Osteoblast (primary cell): Measurements from ENCODE around the gene SAA4. TPM values are rescaled to one million over a fixed set of nuclear protein-coding genes. Genes with fewer than 3 reads are reported as not detected.
"Not testable (repeated sequence)": the region's sequence is repeated elsewhere in the genome, so short reads cannot be mapped to it uniquely, and the experiment has no call there.

Experiments used
- DNase-seq: peaks from one replicate; pipeline ENCODE4 v3.0.0; 2011; ENCODE audit warnings: low spot score, mixed read lengths; ENCODE audit not compliant: insufficient read length; ENCODE audit errors: missing footprints
- H2AFZ ChIP-seq: 2 replicates; pipeline ENCODE4 v1.6.0; 2011; ENCODE audit warnings: mild to moderate bottlenecking, low read length
- H3K27ac ChIP-seq: 2 replicates; pipeline ENCODE4 v1.5.1; 2011; ENCODE audit warnings: mild to moderate bottlenecking, low read depth, low read length, moderate library complexity
- H3K27me3 ChIP-seq: 2 replicates; pipeline ENCODE4 v1.6.0; 2012; ENCODE audit warnings: mild to moderate bottlenecking, control low read depth, inconsistent platforms, low read length, moderate library complexity; ENCODE audit not compliant: insufficient read depth
- H3K36me3 ChIP-seq: 2 replicates; pipeline ENCODE4 v1.5.1; 2011; ENCODE audit warnings: mild to moderate bottlenecking, low read length, control low read depth, moderate library complexity; ENCODE audit not compliant: insufficient read depth
- H3K4me1 ChIP-seq: 2 replicates; pipeline ENCODE4 v1.5.1; 2011; ENCODE audit warnings: mild to moderate bottlenecking, low read length, control low read depth, moderate library complexity; ENCODE audit not compliant: insufficient read depth
- H3K4me2 ChIP-seq: 2 replicates; pipeline ENCODE4 v1.6.0; 2011; ENCODE audit warnings: mild to moderate bottlenecking, low read length; ENCODE audit not compliant: insufficient read depth
- H3K4me3 ChIP-seq: fragments of 200-600 bp; sonication (generic); 3 replicates; pipeline ENCODE4 v1.5.1; 2012; ENCODE audit warnings: mild to moderate bottlenecking, low read length, inconsistent platforms; ENCODE audit not compliant: insufficient read depth
- H3K79me2 ChIP-seq: 2 replicates; pipeline ENCODE4 v1.6.0; 2012; ENCODE audit warnings: mild to moderate bottlenecking, low read length, control low read depth, inconsistent platforms; ENCODE audit not compliant: insufficient read depth
- H3K9me3 ChIP-seq: 2 replicates; pipeline ENCODE4 v1.5.1; 2011; ENCODE audit warnings: low read depth, low read length, control low read depth
- H4K20me1 ChIP-seq: 2 replicates; pipeline ENCODE4 v1.6.0; 2012; ENCODE audit warnings: mild to moderate bottlenecking, low read length, control low read depth; ENCODE audit not compliant: insufficient read depth
- CTCF ChIP-seq: IDR thresholded peaks from 2 replicates; pipeline ENCODE4 v1.5.1; 2011; ENCODE audit warnings: mild to moderate bottlenecking, low read depth, low read length, moderate library complexity; ENCODE audit errors: extremely low read depth
- small RNA-seq: library from RNA; depleted of rRNA; stranded (forward); fragments of <200 nt; gene quantifications from one replicate; pipeline ENCODE3, GENCODE V24; 2012
- total RNA-seq: library from RNA; depleted of rRNA; stranded (reverse); fragments of >200 nt; gene quantifications from 2 replicates; pipeline ENCODE4 v1.2.3, GENCODE V29; 2012

The SAA4 gene
- total RNA-seq, 1 donor, result not detected

GRCh38 chr11:18191376-18191775 lies 45.2 kb downstream of the SAA4 start:
- no peak overlapping the region for H3K27ac ChIP-seq
- no peaks in the 10 kb centered on the region for H3K9me3 ChIP-seq
- TF ChIP-seq CTCF, result no peak
- H3K79me2 ChIP-seq, result no peaks in the 10 kb centered on the region
- H2AFZ ChIP-seq, result no peak overlapping the region
- H4K20me1 ChIP-seq, result no peaks in the 10 kb centered on the region
- H3K36me3 ChIP-seq, result no peaks in the 10 kb centered on the region
- no peaks in the 10 kb centered on the region for H3K4me1 ChIP-seq
- no peak for DNase-seq
- no peaks in the 10 kb centered on the region for H3K27me3 ChIP-seq
- H3K4me2 ChIP-seq, result no peak overlapping the region
- no peak overlapping the region for H3K4me3 ChIP-seq

GRCh38 chr11:18189476-18190245 lies 46.9 kb downstream of the SAA4 start:
- not testable (repeated sequence) for H3K4me1 ChIP-seq, H3K4me3 ChIP-seq, H3K79me2 ChIP-seq, DNase-seq, H3K9me3 ChIP-seq, H3K36me3 ChIP-seq, H3K27me3 ChIP-seq, H3K27ac ChIP-seq, H3K4me2 ChIP-seq, H4K20me1 ChIP-seq, H2AFZ ChIP-seq

- Histone ChIP-seq H4K20me1 (no peaks in the 10 kb centered on the region), H3K4me2 (no peak overlapping the region), H3K4me3 (no peak overlapping the region), H3K36me3 (no peaks in the 10 kb centered on the region), H3K27me3 (no peaks in the 10 kb centered on the region), H2AFZ (no peak overlapping the region), H3K27ac (no peak overlapping the region), H3K4me1 (no peaks in the 10 kb centered on the region), H3K9me3 (no peaks in the 10 kb centered on the region), H3K79me2 (no peaks in the 10 kb centered on the region)
- DNase-seq, result no peak
- no peak for TF ChIP-seq CTCF
These were observed 47.8 kb downstream of the SAA4 start for GRCh38 chr11:18188796-18189195.

Small RNA genes lying within 50 kb of the gene (small RNA-seq; reads per million reads assigned to genes)
- gene RNA5SP333 (not detected), gene RNA5SP334 (not detected)

Other genes with a start within 250 kb of the SAA4 start
- 26.8 and 29.7 TPM in 2 replicates for gene SERGEF, start 223.8 kb downstream of the SAA4 start, total RNA-seq
- gene TPH1, start 190.5 kb downstream of the SAA4 start, total RNA-seq, result under 0.01 and 0.29 TPM in 2 replicates
- 15.6 and 18.3 TPM in 2 replicates for gene SAAL1, start 130.7 kb downstream of the SAA4 start, total RNA-seq
- not detected in 2 replicates for gene MRGPRX3, start 104.2 kb downstream of the SAA4 start, total RNA-seq
- gene MRGPRX4, start 64.0 kb downstream of the SAA4 start, total RNA-seq, result not detected in 2 replicates
- gene SAA2, start 11.9 kb upstream of the SAA4 start, total RNA-seq, result under 0.01 TPM in 1 of 2 replicates, not detected in the other
- gene SAA1, start 29.5 kb upstream of the SAA4 start, total RNA-seq, result not detected in 2 replicates
- 39.8 and 53.9 TPM in 2 replicates for gene HPS5, start 85.3 kb upstream of the SAA4 start, total RNA-seq
- gene GTF2H1, start 85.8 kb upstream of the SAA4 start, total RNA-seq, result 123 and 134 TPM in 2 replicates
- gene LDHA, start 157.8 kb upstream of the SAA4 start, total RNA-seq, result 680 and 798 TPM in 2 replicates
- gene LDHC, start 175.5 kb upstream of the SAA4 start, total RNA-seq, result under 0.01 TPM in 1 of 2 replicates, not detected in the other
- gene LDHAL6A, start 219.1 kb upstream of the SAA4 start, total RNA-seq, result not detected in 2 replicates